Astrocyte (in vitro differentiated cells and primary cell): ENCODE results near the gene GPC3. TPM values are rescaled to one million over a fixed set of nuclear protein-coding genes. Genes with fewer than 3 reads are reported as not detected.
"Not testable (repeated sequence)": the region's sequence is repeated elsewhere in the genome, so short reads cannot be mapped to it uniquely, and the experiment has no call there.

Source experiments
- DNase-seq: peaks from one replicate; pipeline ENCODE4 v3.0.0-alpha.2; 2010; ENCODE audit warnings: low read depth
- FAIRE-seq: peaks from 2 replicates; lab custom pipeline; 2011; peaks lifted over from hg19 to GRCh38; lab: Jason Lieb, UNC
- H2AFZ ChIP-seq: 2 replicates; pipeline ENCODE4 v1.6.0; 2012; ENCODE audit warnings: low read depth, low read length, inconsistent platforms
- H3K27ac ChIP-seq: 2 replicates; pipeline ENCODE4 v1.5.1; 2011; ENCODE audit warnings: low read depth, low read length, inconsistent platforms
- H3K27me3 ChIP-seq: 2 replicates; pipeline ENCODE4 v1.6.0; 2011; ENCODE audit warnings: low read length, inconsistent platforms; ENCODE audit not compliant: insufficient read depth
- H3K36me3 ChIP-seq: 2 replicates; pipeline ENCODE4 v1.5.1; 2011; ENCODE audit warnings: low read length, inconsistent platforms; ENCODE audit not compliant: insufficient read depth
- H3K4me1 ChIP-seq: 2 replicates; pipeline ENCODE4 v1.5.1; 2011; ENCODE audit warnings: low read length, inconsistent platforms; ENCODE audit not compliant: insufficient read depth
- H3K4me2 ChIP-seq: 2 replicates; pipeline ENCODE4 v1.6.0; 2012; ENCODE audit warnings: low read length, inconsistent platforms
- H3K4me3 ChIP-seq: 2 replicates; pipeline ENCODE4 v1.5.1; 2011; ENCODE audit warnings: low read depth, mild to moderate bottlenecking, low read length, inconsistent platforms; ENCODE audit not compliant: insufficient read depth
- H3K79me2 ChIP-seq: 2 replicates; pipeline ENCODE4 v1.6.0; 2012; ENCODE audit warnings: mild to moderate bottlenecking, low read length, inconsistent platforms; ENCODE audit not compliant: insufficient read depth
- H3K9ac ChIP-seq: 2 replicates; pipeline ENCODE4 v1.6.0; 2012; ENCODE audit warnings: mild to moderate bottlenecking, low read length, inconsistent platforms
- H3K9me3 ChIP-seq: 2 replicates; pipeline ENCODE4 v1.5.1; 2012; ENCODE audit warnings: low read depth, mild to moderate bottlenecking, low read length, inconsistent platforms; ENCODE audit not compliant: insufficient read depth
- H4K20me1 ChIP-seq: 2 replicates; pipeline ENCODE4 v1.6.0; 2012; ENCODE audit warnings: low read length, inconsistent platforms; ENCODE audit not compliant: insufficient read depth
- H3K27ac Mint-ChIP-seq: one replicate; pipeline ENCODE4 v1.8.0; 2021; ENCODE audit warnings: mild to moderate bottlenecking, mixed read lengths; ENCODE audit not compliant: unreplicated experiment
- H3K27me3 Mint-ChIP-seq: one replicate; pipeline ENCODE4 v1.8.0; 2021; ENCODE audit warnings: low read depth, mixed read lengths; ENCODE audit not compliant: unreplicated experiment
- H3K36me3 Mint-ChIP-seq: one replicate; pipeline ENCODE4 v1.8.0; 2021; ENCODE audit warnings: low read depth, mixed read lengths; ENCODE audit not compliant: unreplicated experiment
- H3K4me1 Mint-ChIP-seq: one replicate; pipeline ENCODE4 v1.8.0; 2021; ENCODE audit warnings: low read depth, mixed read lengths; ENCODE audit not compliant: unreplicated experiment
- H3K4me3 Mint-ChIP-seq: one replicate; pipeline ENCODE4 v1.8.0; 2021; ENCODE audit warnings: mild to moderate bottlenecking, moderate library complexity, mixed read lengths; ENCODE audit not compliant: unreplicated experiment
- H3K9me3 Mint-ChIP-seq: one replicate; pipeline ENCODE4 v1.8.0; 2021; ENCODE audit warnings: mild to moderate bottlenecking, mixed read lengths; ENCODE audit not compliant: unreplicated experiment
- CTCF ChIP-seq: IDR thresholded peaks from 2 replicates; pipeline ENCODE4 v1.5.1; 2011; ENCODE audit warnings: low read depth, mild to moderate bottlenecking, inconsistent platforms, low read length, moderate library complexity; ENCODE audit not compliant: insufficient read depth
- EZH2 ChIP-seq: IDR thresholded peaks from 2 replicates; pipeline ENCODE4 v1.6.1; 2012; ENCODE audit warnings: mild to moderate bottlenecking, low read length, inconsistent platforms; ENCODE audit not compliant: insufficient read depth
- total RNA-seq: library from RNA; stranded (reverse); gene quantifications from 2 replicates; pipeline ENCODE4 v1.2.1, GENCODE V29; 2021

The GPC3 gene
- total RNA-seq, 1 donor from 2014 or later: 8.2 TPM

- H2AFZ ChIP-seq: no peak overlapping the region
- no peak overlapping the region for H3K4me2 ChIP-seq
- no peaks in the 10 kb centered on the region for H4K20me1 ChIP-seq
- no peak overlapping the region for H3K9ac ChIP-seq
- no peaks in the 10 kb centered on the region for H3K79me2 ChIP-seq
- no peaks in the 10 kb centered on the region for H3K27me3 ChIP-seq
- TF ChIP-seq CTCF (no peak), EZH2 (no peak)
- Mint-ChIP-seq H3K27me3 (peaks cover 5% of the 10 kb centered on the region), H3K27ac (no peak overlapping the region), H3K9me3 (no peaks in the 10 kb centered on the region), H3K4me3 (no peak overlapping the region), H3K4me1 (no peaks in the 10 kb centered on the region), H3K36me3 (no peaks in the 10 kb centered on the region)
- no peak overlapping the region for H3K4me3 ChIP-seq
- H3K4me1 ChIP-seq: no peaks in the 10 kb centered on the region
- FAIRE-seq (no peak), DNase-seq (no peak)
- H3K36me3 ChIP-seq: no peaks in the 10 kb centered on the region
- no peak overlapping the region for H3K27ac ChIP-seq
- H3K9me3 ChIP-seq: no peaks in the 10 kb centered on the region
These were observed 34.3 kb upstream of the GPC3 start for GRCh38 chrX:134019567-134020206.

DNA sequence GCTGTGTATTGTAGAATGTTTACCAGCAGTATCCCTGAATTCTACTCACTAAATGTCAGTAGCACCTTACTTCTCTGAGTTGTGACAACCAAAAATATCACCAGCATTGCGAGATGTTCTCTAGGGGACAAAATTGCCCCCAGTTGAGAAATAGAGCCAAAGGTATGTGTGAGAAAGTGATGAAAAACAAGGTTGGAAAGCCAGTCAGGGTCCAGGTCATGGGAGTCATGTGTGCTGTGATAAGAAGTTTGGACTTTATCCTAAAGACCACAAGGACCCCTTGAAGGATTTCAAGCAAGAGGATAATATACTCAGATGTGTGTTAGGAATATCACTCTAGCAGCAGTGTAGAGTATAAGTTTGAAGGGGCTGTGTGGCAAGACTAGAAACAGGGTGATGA, 30.9 kb upstream of the GPC3 start:
- not testable (repeated sequence) for H3K27me3 Mint-ChIP-seq, H3K9me3 Mint-ChIP-seq, H4K20me1 ChIP-seq, H3K27me3 ChIP-seq, H3K4me2 ChIP-seq, H3K79me2 ChIP-seq, H3K4me3 ChIP-seq, H3K4me1 Mint-ChIP-seq, DNase-seq, FAIRE-seq, H3K36me3 Mint-ChIP-seq, H2AFZ ChIP-seq, H3K9ac ChIP-seq, H3K9me3 ChIP-seq, H3K4me1 ChIP-seq, H3K4me3 Mint-ChIP-seq, H3K27ac Mint-ChIP-seq, H3K27ac ChIP-seq, H3K36me3 ChIP-seq

GRCh38 chrX:134015510-134015909, 30.1 kb upstream of the GPC3 start:
- not testable (repeated sequence) for H3K9ac ChIP-seq, H3K79me2 ChIP-seq, H3K9me3 ChIP-seq, H3K4me3 Mint-ChIP-seq, H3K36me3 Mint-ChIP-seq, H3K4me1 Mint-ChIP-seq, H3K27me3 ChIP-seq, FAIRE-seq, H3K9me3 Mint-ChIP-seq, H4K20me1 ChIP-seq, H3K4me3 ChIP-seq, H3K4me2 ChIP-seq, H3K27me3 Mint-ChIP-seq, H2AFZ ChIP-seq, H3K27ac Mint-ChIP-seq, H3K36me3 ChIP-seq, DNase-seq, H3K4me1 ChIP-seq, H3K27ac ChIP-seq
